A673 (cell line): ENCODE results near the gene EMC6.

Experiments
- EZH2 ChIP-seq: fragments of 200-600 bp; sonication (generic); IDR thresholded peaks from 2 replicates; pipeline ENCODE4 v1.6.1; 2017; ENCODE audit warnings: borderline replicate concordance, low read depth, mild to moderate bottlenecking, mixed read lengths, antibody characterized with exemption, low read length; ENCODE audit not compliant: poor library complexity, severe bottlenecking
- TF ChIP-seq, protein P1 (sequence below): fragments of 300-800, 200-600 bp; sonication (generic); conservative IDR thresholded peaks from 2 replicates; pipeline ENCODE4 v1.5.1; 2017; ENCODE audit warnings: low read depth, mild to moderate bottlenecking, antibody characterized with exemption, low read length, moderate library complexity, mixed read lengths

DNA sequence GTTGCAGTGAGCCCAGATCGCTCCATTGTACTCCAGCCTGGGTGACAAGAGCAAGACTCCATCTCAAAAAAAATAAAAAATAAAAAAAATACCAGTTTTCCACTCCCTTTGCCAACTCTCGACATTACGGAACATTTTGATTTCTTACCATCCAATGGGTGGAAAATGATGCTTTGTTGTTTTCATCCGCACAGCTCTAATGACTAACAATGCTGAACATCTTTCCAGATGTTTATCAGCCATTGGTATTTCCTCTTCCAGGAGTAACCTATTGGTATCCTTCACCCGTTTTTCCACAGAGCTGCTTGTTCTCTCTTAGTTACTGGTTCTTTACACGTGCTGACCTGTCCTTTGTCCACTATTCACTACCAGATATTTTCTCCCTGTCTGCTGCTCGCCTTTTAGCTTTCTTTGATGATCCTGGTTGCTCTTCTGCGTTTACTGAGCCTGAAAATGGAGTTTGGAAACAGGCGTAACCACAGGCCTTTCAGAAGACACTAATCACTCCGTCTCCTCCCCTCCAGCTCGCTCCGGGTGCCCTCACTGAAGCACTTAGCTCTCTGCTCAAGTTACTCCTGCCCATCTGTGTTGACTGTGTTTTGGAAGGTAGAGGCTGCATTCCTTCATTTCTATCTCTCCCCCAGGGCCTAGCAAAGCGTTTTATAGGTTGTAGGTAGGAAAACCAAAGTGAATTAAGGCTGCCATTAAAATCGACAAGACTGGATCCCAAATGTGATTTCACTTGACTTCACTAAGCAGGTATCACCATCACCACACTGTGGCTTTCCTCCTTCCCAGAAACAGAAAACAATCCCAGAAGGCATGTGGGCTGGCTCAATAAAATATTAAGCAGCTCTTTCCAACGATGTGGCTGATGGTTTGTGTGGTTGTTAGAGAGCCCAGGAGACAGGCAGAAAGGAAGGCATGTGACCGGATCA is 41.5 kb upstream of the EMC6 start:
- no peak for TF ChIP-seq EZH2
- TF ChIP-seq, protein P1, sequence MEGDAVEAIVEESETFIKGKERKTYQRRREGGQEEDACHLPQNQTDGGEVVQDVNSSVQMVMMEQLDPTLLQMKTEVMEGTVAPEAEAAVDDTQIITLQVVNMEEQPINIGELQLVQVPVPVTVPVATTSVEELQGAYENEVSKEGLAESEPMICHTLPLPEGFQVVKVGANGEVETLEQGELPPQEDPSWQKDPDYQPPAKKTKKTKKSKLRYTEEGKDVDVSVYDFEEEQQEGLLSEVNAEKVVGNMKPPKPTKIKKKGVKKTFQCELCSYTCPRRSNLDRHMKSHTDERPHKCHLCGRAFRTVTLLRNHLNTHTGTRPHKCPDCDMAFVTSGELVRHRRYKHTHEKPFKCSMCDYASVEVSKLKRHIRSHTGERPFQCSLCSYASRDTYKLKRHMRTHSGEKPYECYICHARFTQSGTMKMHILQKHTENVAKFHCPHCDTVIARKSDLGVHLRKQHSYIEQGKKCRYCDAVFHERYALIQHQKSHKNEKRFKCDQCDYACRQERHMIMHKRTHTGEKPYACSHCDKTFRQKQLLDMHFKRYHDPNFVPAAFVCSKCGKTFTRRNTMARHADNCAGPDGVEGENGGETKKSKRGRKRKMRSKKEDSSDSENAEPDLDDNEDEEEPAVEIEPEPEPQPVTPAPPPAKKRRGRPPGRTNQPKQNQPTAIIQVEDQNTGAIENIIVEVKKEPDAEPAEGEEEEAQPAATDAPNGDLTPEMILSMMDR: no peak
